ENCODE results near the gene TTLL10. TPM values are rescaled to one million over a fixed set of nuclear protein-coding genes. Genes with fewer than 3 reads are reported as not detected.

Gene TTLL10
- total and polyA plus RNA-seq, 7 experiments from 2014 or later, result 0.58 to 0.80 TPM; not detected in 5

DNA sequence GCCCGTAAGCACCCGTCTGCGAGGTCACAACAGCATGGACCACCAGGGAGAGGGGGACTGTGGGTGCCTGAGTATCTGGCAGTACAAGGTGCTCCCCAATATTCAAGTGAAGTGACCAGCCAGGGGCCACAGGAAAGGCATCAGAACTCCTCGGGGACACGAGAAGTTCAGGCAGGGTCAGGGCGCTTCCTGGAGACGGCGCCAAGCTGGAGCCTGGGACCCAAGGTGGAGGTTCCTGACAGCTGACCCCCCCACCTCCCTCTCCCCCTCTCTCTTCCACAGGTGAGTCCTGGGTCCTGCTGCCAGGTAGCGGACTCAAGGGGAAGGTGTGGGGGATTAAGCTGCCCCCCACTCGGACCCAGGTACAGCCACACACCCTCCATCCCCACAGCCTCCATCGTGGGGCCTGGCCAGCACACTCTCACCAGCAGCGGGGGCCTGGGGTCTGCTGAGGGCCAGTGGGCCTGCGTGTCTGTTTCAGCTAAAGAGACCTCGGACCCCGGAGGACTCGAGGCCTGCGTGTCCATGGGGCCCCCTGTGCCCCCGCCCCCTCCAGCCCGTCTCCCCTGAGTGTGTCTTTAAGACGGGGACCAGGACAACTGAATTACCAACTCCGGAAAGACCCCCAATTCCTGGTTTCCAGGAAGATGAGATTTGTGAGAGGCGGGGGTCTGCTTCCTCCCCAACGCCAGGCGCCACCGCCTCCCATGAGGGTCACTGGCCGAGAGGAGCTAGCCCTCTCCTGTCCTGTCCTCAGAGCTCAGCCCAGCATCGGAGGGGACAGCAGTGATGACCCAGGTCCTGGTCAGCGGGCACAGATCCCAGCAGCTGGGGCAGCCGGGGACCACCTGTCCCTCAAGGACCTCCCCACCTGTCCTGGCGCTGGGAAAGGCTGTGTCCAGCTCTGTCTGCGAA, 26.5 kb downstream of the TTLL10 start:
- no peak for ATAC-seq
- Mint-ChIP-seq H3K4me3 (peak overlapping the region; percentile 47 to 75 (median 58)), H3K36me3 (peaks cover 0 to 5% (median 0%) of the 10 kb centered on the region in 5 donors), H3K9me3 (peaks cover 0 to 5% (median under 1%) of the 10 kb centered on the region in 11 donors), H3K27ac (peak overlapping the region in 8 of 9 donors; percentile 40 to 80 (median 74)), H3K27me3 (no peaks in the 10 kb centered on the region), H3K4me1 (peaks cover 0 to 11% (median 0%) of the 10 kb centered on the region in 7 donors)
- DNase-seq, result peak in 2 of 9 donors; percentile 8
- peak overlapping the region; percentile 72 for H3K27ac ChIP-seq (ENCODE audit: low read depth, low read length)
- H3K36me3 ChIP-seq (ENCODE audit: control insufficient read depth in 2 of 3, insufficient read depth in 3 of 3, low read length in 3 of 3), result no peaks in the 10 kb centered on the region
- no peaks in the 10 kb centered on the region for H3K9me3 ChIP-seq (ENCODE audit: control insufficient read depth in 2 of 3, low read length in 3 of 3)
- H3K27me3 ChIP-seq (ENCODE audit: control insufficient read depth in 2 of 2, insufficient read depth in 2 of 2, low read length in 2 of 2), result no peaks in the 10 kb centered on the region
- H3K4me1 ChIP-seq (ENCODE audit: control insufficient read depth in 2 of 2, insufficient read depth in 2 of 2, low read length in 2 of 2), result no peaks in the 10 kb centered on the region
- H3K4me3 ChIP-seq (ENCODE audit: low read length), result no peak overlapping the region
- CTCF ChIA-PET, result no interaction called here
- POLR2A ChIA-PET, result interaction anchor here (0.6 to 1.1 kb wide), 2 partner anchors 152 to 226 kb away, joined by 3 read pairs; no protein-coding TSS in a partner anchor
- intact Hi-C loops (cut with micrococcal nuclease), result loop anchor here in 1 of 2 donors (2.0 to 5.0 kb wide), 2 partner anchors 43 to 77 kb away; no protein-coding TSS in a partner anchor

DNA sequence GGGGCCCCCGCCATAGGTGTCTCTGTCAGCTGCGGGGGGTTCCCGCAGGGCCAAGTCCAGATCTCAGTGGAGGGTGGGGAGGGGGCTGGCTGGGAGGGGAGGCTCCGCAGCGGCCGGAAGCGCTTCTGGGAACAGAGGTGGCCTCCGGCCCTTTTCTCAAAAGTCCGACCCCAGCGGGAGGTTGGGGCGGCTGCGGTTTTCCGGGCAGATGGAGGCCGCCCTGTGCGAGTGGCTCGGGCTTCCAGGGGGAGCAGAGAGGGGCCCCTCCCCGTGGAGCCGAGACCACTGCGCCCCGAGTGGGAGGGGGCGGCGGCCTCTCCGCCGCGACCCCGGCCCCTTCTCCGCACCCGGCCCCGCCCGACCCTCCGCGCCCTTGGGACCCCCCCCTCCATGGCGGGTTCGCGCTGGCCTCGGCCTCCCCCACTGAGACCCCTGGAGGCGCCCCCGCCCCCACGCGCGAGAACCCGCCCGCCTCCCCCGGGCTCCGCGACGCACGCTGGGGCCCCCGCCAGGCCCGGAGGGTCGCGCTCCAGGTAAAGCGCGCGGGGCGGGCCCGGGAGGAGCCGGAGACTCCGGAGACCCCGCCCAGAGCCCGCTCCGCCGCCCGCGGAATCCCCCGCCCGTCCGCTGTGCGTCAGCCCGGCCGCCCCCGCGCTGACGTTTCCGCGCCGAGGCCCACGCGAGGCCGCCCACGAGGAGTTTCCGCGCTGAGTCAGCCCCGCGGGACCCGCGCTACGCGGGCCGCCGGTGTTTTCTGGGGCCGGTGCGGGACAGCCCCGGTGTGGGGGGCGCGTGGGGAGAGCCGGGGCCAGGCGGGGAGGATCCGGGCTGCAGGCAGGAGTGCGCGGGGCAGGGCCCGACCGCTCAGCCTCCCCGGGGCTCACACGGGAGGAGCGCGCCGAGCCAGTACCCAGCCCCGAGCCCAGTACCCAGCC, 27.5 kb downstream of the TTLL10 start:
- Histone ChIP-seq H3K9me3 (ENCODE audit: control insufficient read depth in 2 of 3, low read length in 3 of 3) (no peaks in the 10 kb centered on the region), H3K27me3 (ENCODE audit: control insufficient read depth in 2 of 2, insufficient read depth in 2 of 2, low read length in 2 of 2) (no peaks in the 10 kb centered on the region), H3K4me1 (ENCODE audit: control insufficient read depth in 2 of 2, insufficient read depth in 2 of 2, low read length in 2 of 2) (no peaks in the 10 kb centered on the region), H3K36me3 (ENCODE audit: control insufficient read depth in 2 of 3, insufficient read depth in 3 of 3, low read length in 3 of 3) (no peaks in the 10 kb centered on the region), H3K4me3 (ENCODE audit: low read length) (peak overlapping the region; percentile 24), H3K27ac (ENCODE audit: low read depth, low read length) (peak overlapping the region; percentile 72)
- ATAC-seq (peak; percentile 92), DNase-seq (peak; percentile 74 to 97 (median 83))
- Mint-ChIP-seq H3K9me3 (no peaks in the 10 kb centered on the region), H3K27ac (peak overlapping the region in 5 of 9 donors; percentile 40 to 75 (median 62)), H3K4me1 (peaks cover 0 to 11% (median 0%) of the 10 kb centered on the region in 7 donors), H3K36me3 (peaks cover 0 to 4% (median 0%) of the 10 kb centered on the region in 5 donors), H3K4me3 (peak overlapping the region in 9 of 10 donors; percentile 27 to 75 (median 59)), H3K27me3 (no peaks in the 10 kb centered on the region)
- ChIA-PET CTCF (no interaction called here), POLR2A (interaction anchor here (0.6 to 1.1 kb wide), 2 partner anchors 153 to 225 kb away, joined by 3 read pairs; no protein-coding TSS in a partner anchor)
- intact Hi-C loops (cut with micrococcal nuclease), result loop anchor here in 1 of 2 donors (1.0 to 5.0 kb wide), 4 partner anchors 30 to 78 kb away; no protein-coding TSS in a partner anchor

GRCh38 chr1:1202831-1203560, 29.3 kb downstream of the TTLL10 start:
- H3K4me1 ChIP-seq (ENCODE audit: control insufficient read depth in 2 of 2, insufficient read depth in 2 of 2, low read length in 2 of 2), result peaks cover 6 to 7% of the 10 kb centered on the region in 2 donors
- no peak overlapping the region for H3K27ac ChIP-seq (ENCODE audit: low read depth, low read length)
- peaks cover 0 to 19% (median 5%) of the 10 kb centered on the region in 7 donors for H3K4me1 Mint-ChIP-seq
- no peaks in the 10 kb centered on the region for H3K9me3 Mint-ChIP-seq
- intact Hi-C loops (cut with micrococcal nuclease), result loop anchor here in 1 of 2 donors (5.0 kb wide), 1 partner anchor 46 kb away; no protein-coding TSS in a partner anchor
- no peak overlapping the region for H3K27ac Mint-ChIP-seq
- H3K36me3 Mint-ChIP-seq, result no peaks in the 10 kb centered on the region
- peak in 1 of 9 donors; percentile 10 for DNase-seq
- ATAC-seq, result no peak
- no peak overlapping the region for H3K4me3 Mint-ChIP-seq
- CTCF ChIA-PET, result no interaction called here
- no peaks in the 10 kb centered on the region for H3K27me3 Mint-ChIP-seq
- no peaks in the 10 kb centered on the region for H3K27me3 ChIP-seq (ENCODE audit: control insufficient read depth in 2 of 2, insufficient read depth in 2 of 2, low read length in 2 of 2)
- H3K4me3 ChIP-seq (ENCODE audit: low read length), result no peak overlapping the region
- POLR2A ChIA-PET, result interaction anchor here (0.7 kb wide), 1 partner anchor 14 kb away, joined by 3 read pairs; no protein-coding TSS in a partner anchor
- H3K36me3 ChIP-seq (ENCODE audit: control insufficient read depth in 2 of 3, insufficient read depth in 3 of 3, low read length in 3 of 3), result no peaks in the 10 kb centered on the region
- no peaks in the 10 kb centered on the region for H3K9me3 ChIP-seq (ENCODE audit: control insufficient read depth in 2 of 3, low read length in 3 of 3)

DNA sequence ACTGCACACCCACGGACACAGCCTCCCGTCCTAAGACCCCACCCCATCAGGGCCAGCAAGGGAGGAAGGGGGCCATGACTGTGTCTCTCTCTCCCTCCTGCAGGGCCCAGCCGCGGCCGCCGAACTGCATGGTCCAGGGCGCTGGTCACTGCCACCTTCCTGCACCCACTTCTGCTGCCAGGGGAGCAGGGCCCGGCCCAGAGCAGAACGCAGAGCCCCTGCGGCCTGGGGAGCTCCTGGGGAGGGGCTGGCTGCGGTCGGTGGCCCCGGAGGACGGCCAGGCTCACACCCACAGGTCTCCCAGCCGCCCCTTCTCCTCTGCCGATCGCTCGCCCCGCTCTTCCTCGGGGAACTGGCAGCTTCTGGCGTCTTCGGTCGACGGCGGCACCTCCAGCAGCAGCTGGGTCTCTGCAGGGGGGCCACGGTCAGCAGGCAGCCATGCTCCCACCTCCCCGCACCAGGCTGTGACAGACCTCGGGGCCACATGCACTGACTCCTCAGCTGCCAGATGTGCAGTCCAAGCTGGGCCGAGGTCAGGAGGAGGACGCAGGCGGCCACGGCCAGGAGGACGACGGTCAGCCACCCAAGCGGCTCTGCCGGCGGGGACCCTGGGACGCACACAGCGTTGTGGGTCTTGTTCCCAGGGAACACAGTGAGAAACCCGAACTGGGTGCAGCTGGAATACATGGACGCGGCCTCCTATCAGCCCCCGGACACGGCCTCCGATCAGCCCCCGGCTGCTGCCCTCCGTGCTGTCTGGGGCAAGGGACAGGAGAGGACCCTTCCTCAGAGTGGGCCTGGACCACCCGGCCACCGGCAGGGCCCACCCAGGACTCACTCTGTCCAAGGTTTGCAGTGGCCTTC, 30.1 kb downstream of the TTLL10 start:
- CTCF ChIA-PET, result no interaction called here
- Mint-ChIP-seq H3K4me3 (no peak overlapping the region), H3K36me3 (no peaks in the 10 kb centered on the region), H3K4me1 (peaks cover 6 to 25% (median 11%) of the 10 kb centered on the region in 7 donors), H3K27me3 (no peaks in the 10 kb centered on the region), H3K27ac (peak overlapping the region in 1 of 9 donors; percentile 38), H3K9me3 (no peaks in the 10 kb centered on the region)
- ATAC-seq (no peak), DNase-seq (peak in 1 of 9 donors; percentile 7)
- Histone ChIP-seq H3K27ac (ENCODE audit: low read depth, low read length) (no peak overlapping the region), H3K9me3 (ENCODE audit: control insufficient read depth in 2 of 3, low read length in 3 of 3) (no peaks in the 10 kb centered on the region), H3K36me3 (ENCODE audit: control insufficient read depth in 2 of 3, insufficient read depth in 3 of 3, low read length in 3 of 3) (no peaks in the 10 kb centered on the region), H3K4me1 (ENCODE audit: control insufficient read depth in 2 of 2, insufficient read depth in 2 of 2, low read length in 2 of 2) (peaks cover 7 to 12% of the 10 kb centered on the region in 2 donors), H3K27me3 (ENCODE audit: control insufficient read depth in 2 of 2, insufficient read depth in 2 of 2, low read length in 2 of 2) (no peaks in the 10 kb centered on the region), H3K4me3 (ENCODE audit: low read length) (no peak overlapping the region)
- POLR2A ChIA-PET, result interaction anchor here (0.7 kb wide), 1 partner anchor 14 kb away, joined by 3 read pairs; no protein-coding TSS in a partner anchor
- intact Hi-C loops (cut with micrococcal nuclease), result loop anchor here in 1 of 2 donors (5.0 kb wide), 1 partner anchor 46 kb away; no protein-coding TSS in a partner anchor

DNA sequence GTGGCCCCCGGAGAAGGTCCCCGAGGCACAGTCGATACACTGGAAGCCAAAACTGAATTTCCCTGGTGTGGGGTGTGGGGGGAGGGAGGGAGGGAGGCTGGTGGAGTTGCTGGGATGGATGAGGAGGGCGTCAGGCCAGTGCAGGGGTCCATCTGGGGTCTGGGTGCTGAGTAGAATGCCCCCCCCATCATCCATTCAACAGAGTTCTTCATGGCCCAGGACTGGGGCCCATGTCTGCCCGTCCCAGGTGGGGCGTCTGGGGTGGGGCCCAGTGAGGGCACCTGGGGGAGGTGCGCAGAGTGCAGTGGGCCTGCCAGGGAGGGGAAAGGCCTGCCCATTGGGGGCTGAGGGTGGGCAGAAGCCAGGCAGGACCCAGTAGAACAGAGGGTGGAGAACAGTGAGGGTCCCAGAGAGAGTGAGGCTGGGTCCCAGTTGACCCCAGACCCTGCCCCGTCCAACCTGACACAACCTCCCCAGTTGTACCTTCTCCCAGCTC, 30.8 kb downstream of the TTLL10 start:
- peak overlapping the region in 1 of 10 donors; percentile 52 for H3K4me3 Mint-ChIP-seq
- Histone ChIP-seq H3K36me3 (ENCODE audit: control insufficient read depth in 2 of 3, insufficient read depth in 3 of 3, low read length in 3 of 3) (no peaks in the 10 kb centered on the region), H3K9me3 (ENCODE audit: control insufficient read depth in 2 of 3, low read length in 3 of 3) (no peaks in the 10 kb centered on the region), H3K4me3 (ENCODE audit: low read length) (no peak overlapping the region), H3K4me1 (ENCODE audit: control insufficient read depth in 2 of 2, insufficient read depth in 2 of 2, low read length in 2 of 2) (peaks cover 13 to 16% of the 10 kb centered on the region in 2 donors), H3K27ac (ENCODE audit: low read depth, low read length) (no peak overlapping the region), H3K27me3 (ENCODE audit: control insufficient read depth in 2 of 2, insufficient read depth in 2 of 2, low read length in 2 of 2) (no peaks in the 10 kb centered on the region)
- H3K9me3 Mint-ChIP-seq, result no peaks in the 10 kb centered on the region
- no peaks in the 10 kb centered on the region for H3K27me3 Mint-ChIP-seq
- CTCF ChIA-PET, result no interaction called here
- peaks cover 0 to 1% (median 0%) of the 10 kb centered on the region in 5 donors for H3K36me3 Mint-ChIP-seq
- POLR2A ChIA-PET, result no interaction called here
- DNase-seq, result peak in 1 of 9 donors; percentile 14
- peaks cover 6 to 30% (median 14%) of the 10 kb centered on the region in 7 donors for H3K4me1 Mint-ChIP-seq
- peak overlapping the region in 1 of 9 donors; percentile 38 for H3K27ac Mint-ChIP-seq
- ATAC-seq, result no peak
- intact Hi-C loops (cut with micrococcal nuclease), result loop anchor here in 1 of 2 donors (5.0 kb wide), 1 partner anchor 47 kb away; no protein-coding TSS in a partner anchor

Data from naive thymus-derived CD4-positive, alpha-beta T cell (primary cell).